H9 (cell line): ENCODE data around the gene GPR161. TPM values are rescaled to one million over a fixed set of nuclear protein-coding genes. Genes with fewer than 3 reads are reported as not detected.

Experiments
- DNase-seq: peaks from one replicate; pipeline ENCODE4 v3.0.0-alpha.2; 2017
- H2AFZ ChIP-seq: one replicate; pipeline ENCODE4 v1.6.1; 2013; ENCODE audit warnings: mild to moderate bottlenecking, low read length, control low read depth, moderate library complexity
- H2AK5ac ChIP-seq: 2 replicates; pipeline ENCODE4 v1.6.1; 2013; ENCODE audit warnings: low read length, control low read depth, mixed read lengths; ENCODE audit not compliant: insufficient read length
- H2BK120ac ChIP-seq: one replicate; pipeline ENCODE4 v1.6.1; 2013; ENCODE audit warnings: low read depth, mild to moderate bottlenecking, low read length, control low read depth, inconsistent platforms; ENCODE audit not compliant: poor library complexity, severe bottlenecking
- H2BK12ac ChIP-seq: 2 replicates; pipeline ENCODE4 v1.6.1; 2013; ENCODE audit warnings: low read length, control low read depth, mixed read lengths, low read depth; ENCODE audit not compliant: insufficient read length
- H2BK15ac ChIP-seq: 2 replicates; pipeline ENCODE4 v1.6.1; 2013; ENCODE audit warnings: low read depth, low read length, control low read depth
- H2BK20ac ChIP-seq: one replicate; pipeline ENCODE4 v1.6.1; 2013; ENCODE audit warnings: low read depth, mild to moderate bottlenecking, low read length, control low read depth, inconsistent platforms; ENCODE audit not compliant: poor library complexity, severe bottlenecking
- H2BK5ac ChIP-seq: 2 replicates; pipeline ENCODE4 v1.6.1; 2013; ENCODE audit warnings: low read length, control low read depth, mixed read lengths; ENCODE audit not compliant: insufficient read length
- H3K14ac ChIP-seq: 2 replicates; pipeline ENCODE4 v1.6.1; 2013; ENCODE audit warnings: low read length, control low read depth; ENCODE audit not compliant: insufficient read depth
- H3K18ac ChIP-seq: 2 replicates; pipeline ENCODE4 v1.6.1; 2013; ENCODE audit warnings: low read depth, mild to moderate bottlenecking, mixed read lengths, low read length, control low read depth; ENCODE audit not compliant: insufficient read length
- H3K23ac ChIP-seq: 2 replicates; pipeline ENCODE4 v1.6.1; 2013; ENCODE audit warnings: low read length, control low read depth, mixed read lengths, low read depth; ENCODE audit not compliant: insufficient read length
- H3K23me2 ChIP-seq: 2 replicates; pipeline ENCODE4 v1.6.1; 2013; ENCODE audit warnings: low read depth, mild to moderate bottlenecking, mixed read lengths, low read length, control low read depth; ENCODE audit not compliant: insufficient read length, poor library complexity, severe bottlenecking
- H3K27ac ChIP-seq: 2 replicates; pipeline ENCODE4 v1.5.1; 2013; ENCODE audit warnings: low read length, control low read depth, mixed read lengths, low read depth; ENCODE audit not compliant: insufficient read length
- H3K27me3 ChIP-seq: 2 replicates; pipeline ENCODE4 v1.6.1; 2013; ENCODE audit warnings: low read length, control low read depth, inconsistent platforms; ENCODE audit not compliant: insufficient read depth
- H3K4ac ChIP-seq: 2 replicates; pipeline ENCODE4 v1.6.1; 2013; ENCODE audit warnings: low read depth, mild to moderate bottlenecking, control low read depth, inconsistent platforms, low read length, moderate library complexity
- H3K4me1 ChIP-seq: 2 replicates; pipeline ENCODE4 v1.6.1; 2013; ENCODE audit warnings: low read length, control low read depth, inconsistent platforms; ENCODE audit not compliant: insufficient read depth
- H3K4me2 ChIP-seq: 2 replicates; pipeline ENCODE4 v1.6.1; 2013; ENCODE audit warnings: low read length, control low read depth, mixed read lengths; ENCODE audit not compliant: insufficient read length, insufficient read depth
- H3K56ac ChIP-seq: 2 replicates; pipeline ENCODE4 v1.6.1; 2013; ENCODE audit warnings: low read depth, mild to moderate bottlenecking, mixed read lengths, low read length, control low read depth; ENCODE audit not compliant: insufficient read length
- H3K79me1 ChIP-seq: 2 replicates; pipeline ENCODE4 v1.6.1; 2013; ENCODE audit warnings: low read depth, mild to moderate bottlenecking, moderate library complexity, low read length, control low read depth, inconsistent platforms; ENCODE audit not compliant: insufficient read depth, poor library complexity, severe bottlenecking
- H3K79me2 ChIP-seq: 2 replicates; pipeline ENCODE4 v1.6.1; 2013; ENCODE audit warnings: low read length, control low read depth, inconsistent platforms; ENCODE audit not compliant: insufficient read depth
- H3K9ac ChIP-seq: 2 replicates; pipeline ENCODE4 v1.6.1; 2013; ENCODE audit warnings: low read length, control low read depth, mixed read lengths; ENCODE audit not compliant: insufficient read length; ENCODE audit errors: extremely low read depth
- H3K9me3 ChIP-seq: one replicate; pipeline ENCODE4 v1.6.1; 2013; ENCODE audit warnings: low read depth, low read length, inconsistent platforms; ENCODE audit not compliant: control insufficient read depth
- H3T11ph ChIP-seq: one replicate; pipeline ENCODE4 v1.6.1; 2013; ENCODE audit warnings: mild to moderate bottlenecking, low read length, control low read depth, inconsistent platforms
- H4K20me1 ChIP-seq: one replicate; pipeline ENCODE4 v1.6.1; 2013; ENCODE audit not compliant: control insufficient read depth, insufficient read length, insufficient read depth
- H4K5ac ChIP-seq: 2 replicates; pipeline ENCODE4 v1.6.1; 2013; ENCODE audit warnings: low read depth, mild to moderate bottlenecking, mixed read lengths, low read length, control low read depth; ENCODE audit not compliant: insufficient read length
- H4K8ac ChIP-seq: replicated peaks from 2 replicates; pipeline ENCODE4 v1.6.1; 2013; ENCODE audit warnings: low read length, control low read depth, mixed read lengths, low read depth; ENCODE audit not compliant: insufficient read length
- H4K91ac ChIP-seq: 2 replicates; pipeline ENCODE4 v1.6.1; 2013; ENCODE audit warnings: low read depth, mild to moderate bottlenecking, moderate library complexity, mixed read lengths, low read length, control low read depth; ENCODE audit not compliant: insufficient read length
- H3K27ac Mint-ChIP-seq, 3 experiments: 2 replicates in 2 of 3; 3 replicates in 1 of 3; pipeline ENCODE4 v1.8.0; 2020 to 2021; ENCODE audit warnings: mixed read lengths in 3 of 3, mild to moderate bottlenecking in 1 of 3, moderate library complexity in 1 of 3
- H3K27me3 Mint-ChIP-seq: 2 replicates; pipeline ENCODE4 v1.8.0; 2021; ENCODE audit warnings: low read depth, mild to moderate bottlenecking, moderate library complexity, mixed read lengths
- H3K36me3 Mint-ChIP-seq, 3 experiments: 2 replicates in 2 of 3; 3 replicates in 1 of 3; pipeline ENCODE4 v1.8.0; 2020 to 2021; ENCODE audit warnings: low read depth in 3 of 3, mixed read lengths in 3 of 3; ENCODE audit not compliant: insufficient read depth in 1 of 3
- H3K4me1 Mint-ChIP-seq, 2 experiments: 2 replicates each; pipeline ENCODE4 v1.8.0; 2020; ENCODE audit warnings: mixed read lengths in 2 of 2
- H3K4me3 Mint-ChIP-seq, 2 experiments: 2 replicates in 1 of 2; 3 replicates in 1 of 2; pipeline ENCODE4 v1.8.0; 2020 to 2021; ENCODE audit warnings: mild to moderate bottlenecking in 2 of 2, mixed read lengths in 2 of 2, moderate library complexity in 1 of 2
- H3K9me3 Mint-ChIP-seq, 2 experiments: 2 replicates in 1 of 2; 3 replicates in 1 of 2; pipeline ENCODE4 v1.8.0; 2020; ENCODE audit warnings: mild to moderate bottlenecking in 2 of 2, mixed read lengths in 2 of 2, moderate library complexity in 1 of 2
- WGBS: extraction: QIAGEN DNeasy Blood & Tissue Kit; methylation state at CpG from one replicate; pipeline ENCODE4 v1.1.7; 2013; ENCODE audit warnings: missing lambda C conversion rate, low lambda C conversion rate, mixed read lengths; ENCODE audit not compliant: insufficient read length; ENCODE audit errors: extremely low coverage; 5-methylcytosine and 5-hydroxymethylcytosine counted together
- total RNA-seq: library from RNA; stranded (reverse); gene quantifications from 2 replicates; pipeline ENCODE4 v1.2.1, GENCODE V29; 2021
- TF ChIP-seq, protein P1 (sequence below): fragments of 200-600 bp; sonication (generic); conservative IDR thresholded peaks from 3 replicates; pipeline ENCODE4 v1.8.0; 2021; ENCODE audit warnings: antibody characterized with exemption, mild to moderate bottlenecking

The GPR161 gene
- total RNA-seq, 1 experiment from 2014 or later, result 10.6 TPM

DNA sequence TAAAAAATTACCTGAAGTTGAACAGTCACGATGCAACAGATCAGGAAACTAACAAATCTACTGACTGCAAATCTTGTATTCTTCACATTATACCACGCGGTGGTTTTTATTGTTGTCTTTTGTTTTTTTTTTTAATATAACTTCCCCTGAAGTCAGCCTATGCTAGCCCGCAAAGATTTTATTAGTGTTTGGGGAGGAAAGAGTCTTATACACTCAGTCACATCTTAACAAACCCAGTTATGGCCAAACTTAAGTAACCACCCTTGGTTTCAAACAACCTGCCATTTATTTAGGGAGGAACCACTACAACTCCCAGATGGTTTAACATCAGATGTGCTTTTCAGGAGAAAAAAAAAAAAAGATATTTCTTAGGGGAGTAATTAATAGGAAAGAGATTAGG is 15.2 kb upstream of the GPR161 start:
- Histone ChIP-seq H4K5ac (no peak overlapping the region), H2BK5ac (no peak overlapping the region), H3K9me3 (no peaks in the 10 kb centered on the region), H3K56ac (no peak overlapping the region), H2AK5ac (no peak overlapping the region), H3K27me3 (no peaks in the 10 kb centered on the region), H3K4ac (no peak overlapping the region), H3K14ac (no peak overlapping the region), H4K20me1 (no peaks in the 10 kb centered on the region), H3T11ph (no peak overlapping the region), H2BK20ac (no peak overlapping the region), H2BK12ac (no peak overlapping the region), H3K79me1 (no peaks in the 10 kb centered on the region), H3K4me2 (no peak overlapping the region), H2BK120ac (no peak overlapping the region), H4K8ac (no peak overlapping the region), H3K18ac (no peak overlapping the region), H3K23me2 (no peaks in the 10 kb centered on the region), H2AFZ (no peak overlapping the region), H2BK15ac (no peak overlapping the region), H3K23ac (no peak overlapping the region), H4K91ac (no peak overlapping the region), H3K9ac (no peak overlapping the region), H3K27ac (no peak overlapping the region), H3K4me1 (no peaks in the 10 kb centered on the region), H3K79me2 (no peaks in the 10 kb centered on the region)
- DNase-seq, result no peak
- no CpG with 5 or more reads among the region's 4 CpGs for WGBS
- Mint-ChIP-seq H3K4me1 (0 out of 4 replicates have a peak, but pooled peaks cover 0 to 2% of the 10 kb centered on the region in 2 experiments), H3K27ac (no peak overlapping the region), H3K4me3 (no peak overlapping the region), H3K27me3 (no peaks in the 10 kb centered on the region), H3K9me3 (peaks cover 0 to 3% of the 10 kb centered on the region in 2 experiments; a peak in 2 of 5 replicates), H3K36me3 (no peaks in the 10 kb centered on the region)
- TF ChIP-seq, protein P1, sequence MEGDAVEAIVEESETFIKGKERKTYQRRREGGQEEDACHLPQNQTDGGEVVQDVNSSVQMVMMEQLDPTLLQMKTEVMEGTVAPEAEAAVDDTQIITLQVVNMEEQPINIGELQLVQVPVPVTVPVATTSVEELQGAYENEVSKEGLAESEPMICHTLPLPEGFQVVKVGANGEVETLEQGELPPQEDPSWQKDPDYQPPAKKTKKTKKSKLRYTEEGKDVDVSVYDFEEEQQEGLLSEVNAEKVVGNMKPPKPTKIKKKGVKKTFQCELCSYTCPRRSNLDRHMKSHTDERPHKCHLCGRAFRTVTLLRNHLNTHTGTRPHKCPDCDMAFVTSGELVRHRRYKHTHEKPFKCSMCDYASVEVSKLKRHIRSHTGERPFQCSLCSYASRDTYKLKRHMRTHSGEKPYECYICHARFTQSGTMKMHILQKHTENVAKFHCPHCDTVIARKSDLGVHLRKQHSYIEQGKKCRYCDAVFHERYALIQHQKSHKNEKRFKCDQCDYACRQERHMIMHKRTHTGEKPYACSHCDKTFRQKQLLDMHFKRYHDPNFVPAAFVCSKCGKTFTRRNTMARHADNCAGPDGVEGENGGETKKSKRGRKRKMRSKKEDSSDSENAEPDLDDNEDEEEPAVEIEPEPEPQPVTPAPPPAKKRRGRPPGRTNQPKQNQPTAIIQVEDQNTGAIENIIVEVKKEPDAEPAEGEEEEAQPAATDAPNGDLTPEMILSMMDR, result no peak
